HG03342 (cell line): Measurements from ENCODE around the gene CCDC40.

Experiments
- ATAC-seq: cut with Tn5 transposase; IDR thresholded peaks from one replicate; pipeline ENCODE4 v1.9.1; 2021; ENCODE audit warnings: mild to moderate bottlenecking, moderate library complexity; ENCODE audit not compliant: unreplicated experiment

CCDC40 gene

GRCh38 chr17:80097844-80098691 lies 61.6 kb downstream of the CCDC40 start:
- ATAC-seq: no peak

- ATAC-seq: no peak
Measured at GRCh38 chr17:80099291-80100034, 63.0 kb downstream of the CCDC40 start.

DNA sequence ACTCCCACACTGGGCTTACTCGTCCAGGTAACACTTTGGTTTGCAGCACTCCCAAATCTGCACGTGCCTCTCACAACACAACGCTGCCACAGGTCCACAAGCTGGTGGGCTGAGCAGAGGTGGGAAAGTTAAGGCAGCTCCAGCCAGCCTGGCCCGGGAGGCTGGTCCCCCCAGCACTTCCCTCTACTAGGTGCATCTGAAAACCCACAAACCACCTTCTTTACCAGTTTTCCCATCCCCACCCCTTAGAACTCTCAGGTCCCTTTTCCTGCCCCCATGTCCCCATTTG lies 63.5 kb downstream of the CCDC40 start:
- ATAC-seq: no peak

GRCh38 chr17:80101011-80101945 lies 64.8 kb downstream of the CCDC40 start, which contains the start of gene GAA:
GAA (plus strand) TSS chr17:80101581; CDS start chr17:80104587, 3,006 bp downstream.
- peak; percentile 71 for ATAC-seq

GRCh38 chr17:80101946-80102663 lies 65.7 kb downstream of the CCDC40 start:
- peak; percentile 16 for ATAC-seq

GRCh38 chr17:80102664-80103448 lies 66.4 kb downstream of the CCDC40 start:
- no peak for ATAC-seq

DNA sequence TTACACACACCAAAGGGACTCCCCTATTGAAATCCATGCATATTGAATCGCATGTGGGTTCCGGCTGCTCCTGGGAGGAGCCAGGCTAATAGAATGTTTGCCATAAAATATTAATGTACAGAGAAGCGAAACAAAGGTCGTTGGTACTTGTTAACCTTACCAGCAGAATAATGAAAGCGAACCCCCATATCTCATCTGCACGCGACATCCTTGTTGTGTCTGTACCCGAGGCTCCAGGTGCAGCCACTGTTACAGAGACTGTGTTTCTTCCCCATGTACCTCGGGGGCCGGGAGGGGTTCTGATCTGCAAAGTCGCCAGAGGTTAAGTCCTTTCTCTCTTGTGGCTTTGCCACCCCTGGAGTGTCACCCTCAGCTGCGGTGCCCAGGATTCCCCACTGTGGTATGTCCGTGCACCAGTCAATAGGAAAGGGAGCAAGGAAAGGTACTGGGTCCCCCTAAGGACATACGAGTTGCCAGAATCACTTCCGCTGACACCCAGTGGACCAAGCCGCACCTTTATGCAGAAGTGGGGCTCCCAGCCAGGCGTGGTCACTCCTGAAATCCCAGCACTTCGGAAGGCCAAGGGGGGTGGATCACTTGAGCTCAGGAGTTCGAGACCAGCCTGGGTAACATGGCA lies 67.1 kb downstream of the CCDC40 start:
- no peak for ATAC-seq

- ATAC-seq: no peak
Measured at GRCh38 chr17:80104321-80104955, 68.0 kb downstream of the CCDC40 start.

- no peak for ATAC-seq
Measured at GRCh38 chr17:80104956-80105375, 68.5 kb downstream of the CCDC40 start.

DNA sequence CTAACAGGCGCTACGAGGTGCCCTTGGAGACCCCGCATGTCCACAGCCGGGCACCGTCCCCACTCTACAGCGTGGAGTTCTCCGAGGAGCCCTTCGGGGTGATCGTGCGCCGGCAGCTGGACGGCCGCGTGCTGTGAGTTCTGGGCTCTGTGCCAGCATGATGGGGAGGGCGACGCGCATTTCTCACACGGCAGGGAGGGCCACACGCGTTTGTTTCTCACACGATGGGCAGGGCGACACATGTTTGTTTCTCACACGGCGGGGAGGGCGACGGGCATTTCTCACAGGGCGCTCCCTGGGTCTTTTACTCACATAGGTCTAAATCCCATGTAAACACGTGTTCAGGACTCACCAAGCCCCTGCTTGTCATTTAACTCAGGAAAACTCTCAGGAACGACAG lies 69.3 kb downstream of the CCDC40 start:
- ATAC-seq: no peak

- no peak for ATAC-seq
Measured at GRCh38 chr17:80106176-80106575, 69.7 kb downstream of the CCDC40 start.

GRCh38 chr17:80106751-80107150 lies 70.3 kb downstream of the CCDC40 start:
- no peak for ATAC-seq

- ATAC-seq: no peak
Measured at GRCh38 chr17:80107231-80108021, 71.0 kb downstream of the CCDC40 start.

- ATAC-seq: no peak
Measured at GRCh38 chr17:80108036-80108971, 71.9 kb downstream of the CCDC40 start.

DNA sequence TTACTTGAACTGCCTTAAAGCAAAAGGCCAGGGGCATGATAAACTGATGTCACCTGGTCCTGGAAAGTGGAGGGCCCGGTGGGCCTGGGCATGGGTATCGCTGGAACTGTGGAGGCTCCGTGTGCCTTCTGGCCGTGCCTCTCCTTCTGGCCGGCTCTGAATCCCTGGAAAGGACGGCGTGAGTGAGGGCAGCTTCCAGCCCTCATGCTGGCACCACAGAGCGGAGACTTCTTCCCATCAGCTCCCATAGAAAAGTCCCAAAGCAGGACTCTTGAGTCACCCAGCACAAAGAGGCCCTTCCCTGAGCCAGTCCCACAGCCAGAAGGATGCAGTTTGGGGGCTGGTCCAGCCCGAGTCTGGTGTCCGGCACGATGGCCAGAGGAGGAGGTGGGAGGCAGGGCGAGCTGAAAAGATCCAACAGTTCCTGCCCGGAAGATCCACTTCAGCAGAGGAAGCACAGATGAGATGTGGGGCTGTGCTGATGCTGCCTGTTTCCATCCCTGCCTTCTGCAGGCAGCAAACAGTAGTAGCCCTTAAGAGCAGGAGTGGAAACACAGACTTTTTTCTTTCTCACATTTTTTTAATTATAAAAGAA lies 72.7 kb downstream of the CCDC40 start:
- ATAC-seq: no peak

DNA sequence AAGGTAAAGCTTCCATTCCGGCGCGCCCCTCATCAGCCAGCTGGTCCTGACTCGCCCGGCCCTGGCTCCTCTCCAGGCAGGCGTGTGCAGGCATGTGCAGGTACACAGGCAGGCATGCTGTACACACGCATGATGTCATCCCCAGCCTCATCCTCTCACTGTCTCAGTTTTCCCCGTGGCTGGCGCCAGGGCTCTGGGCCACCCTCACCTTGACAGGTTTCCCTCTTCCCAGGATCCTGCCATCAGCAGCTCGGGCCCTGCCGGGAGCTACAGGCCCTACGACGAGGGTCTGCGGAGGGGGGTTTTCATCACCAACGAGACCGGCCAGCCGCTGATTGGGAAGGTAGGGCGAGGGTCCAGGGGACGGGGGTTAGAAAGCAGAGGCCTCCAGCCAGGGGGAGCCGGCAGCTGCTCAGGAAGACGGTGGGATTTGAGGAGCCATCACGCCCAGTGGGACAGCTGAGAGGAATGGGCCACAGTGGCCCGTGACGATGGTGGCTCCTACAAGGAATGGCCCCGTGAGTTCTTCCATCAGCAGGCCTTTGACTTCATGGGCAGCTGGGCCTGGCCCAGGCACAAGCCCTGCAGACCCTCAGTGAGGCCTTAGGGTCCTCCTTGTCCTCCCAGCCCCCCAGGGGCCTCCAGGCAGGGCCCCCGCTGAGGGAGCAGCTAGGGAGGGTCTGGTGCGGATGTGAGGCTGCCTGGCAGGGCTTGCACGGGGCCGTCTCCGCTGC lies 73.4 kb downstream of the CCDC40 start:
- ATAC-seq: no peak
